ENCODE data around the gene SCAMP4. TPM values are rescaled to one million over a fixed set of nuclear protein-coding genes. Genes with fewer than 3 reads are reported as not detected.

Gene SCAMP4
- total RNA-seq, 1 experiment from 2014 or later = 81.3 TPM

DNA sequence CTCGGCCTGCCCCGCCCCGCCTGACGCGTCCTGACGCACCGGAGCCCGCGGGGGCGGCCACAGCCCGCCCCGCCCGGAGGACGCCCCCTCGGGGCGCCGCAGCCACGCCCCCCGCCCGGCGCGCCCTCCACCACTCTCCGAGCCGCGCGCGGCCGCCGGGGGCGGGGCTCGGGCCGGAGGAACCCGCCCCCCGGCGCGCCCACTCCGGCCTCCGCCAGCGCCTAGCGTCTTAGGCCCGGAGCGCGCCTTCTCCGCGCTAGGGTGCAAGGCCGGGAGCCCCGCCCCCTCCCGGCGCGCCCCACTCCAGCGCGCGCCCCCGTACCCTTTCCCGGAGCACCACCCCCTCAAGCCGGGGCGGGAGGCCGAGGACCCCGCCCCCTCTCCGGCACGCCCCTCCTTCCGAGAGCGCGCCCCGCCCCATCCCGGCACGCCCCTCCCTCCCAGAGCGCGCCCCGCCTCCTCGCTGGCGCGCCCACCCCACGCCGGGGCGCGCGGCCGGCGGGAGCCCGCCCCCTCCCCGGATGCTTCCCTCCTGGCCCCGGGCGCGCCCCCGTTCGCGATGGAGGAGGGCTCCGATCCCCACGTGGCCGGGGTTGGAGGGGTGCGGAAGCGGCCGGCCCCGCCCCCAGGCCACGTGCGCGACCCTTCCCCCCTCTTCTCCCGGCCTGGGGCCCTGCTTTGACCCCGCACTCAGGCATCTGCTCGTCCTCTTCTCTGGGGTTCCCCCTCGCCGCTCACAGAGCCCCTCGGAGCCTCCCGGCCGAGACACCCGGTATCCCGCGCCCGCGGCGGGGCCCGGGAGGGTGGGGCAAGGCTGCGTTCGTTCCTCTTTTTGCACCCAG lies 41.3 kb upstream of the SCAMP4 start:
- Mint-ChIP-seq H3K27me3 (ENCODE audit: low read depth) (peaks cover 11% of the 10 kb centered on the region), H3K27ac (no peak overlapping the region), H3K36me3 (no peaks in the 10 kb centered on the region), H3K4me1 (peaks cover 18% of the 10 kb centered on the region), H3K4me3 (peak overlapping the region; percentile 68), H3K9me3 (no peaks in the 10 kb centered on the region)
- ATAC-seq = peak; percentile 68
- ChIA-PET POLR2A (interaction anchor here (0.6 to 2.5 kb wide), 5 partner anchors 9 to 34 kb away, joined by 3 to 15 read pairs (median 4); no protein-coding TSS in a partner anchor), CTCF (interaction anchor here (0.6 to 3.0 kb wide), 20 partner anchors 9 to 455 kb away, joined by 3 to 48 read pairs (median 4); partner anchors contain the start of genes ABHD17A, ADAT3 and SCAMP4)
- DNase-seq (ENCODE audit: low spot score) = peak; percentile 94
- peak; percentile 41; the same call in 1 of the 2 replicates for TF ChIP-seq MYBL2 (CRISPR knock-in tag; IDR thresholded peaks at IDR 0.05)
- TF ChIP-seq TEAD1 (CRISPR knock-in tag; IDR thresholded peaks at IDR 0.05) = peak; percentile 84
- 0 out of 2 replicates have a peak, but pooled peaks have one; percentile 36 for TF ChIP-seq SMAD3 (CRISPR knock-in tag; IDR thresholded peaks at IDR 0.05; ENCODE audit: borderline replicate concordance)
- 0 out of 2 replicates have a peak, but pooled peaks have one; percentile 29 for TF ChIP-seq FOXP1 (CRISPR knock-in tag; IDR thresholded peaks at IDR 0.05; ENCODE audit: borderline replicate concordance)
- TF ChIP-seq MAX (CRISPR knock-in tag; IDR thresholded peaks at IDR 0.05) = peak; percentile 96
- 0 out of 2 replicates have a peak, but pooled peaks have one; percentile 26 for TF ChIP-seq CBFB (CRISPR knock-in tag; IDR thresholded peaks at IDR 0.05; ENCODE audit: low read depth)
- TF ChIP-seq FOXK1 (CRISPR knock-in tag; IDR thresholded peaks at IDR 0.05) = peak; percentile 79
- TF ChIP-seq GABPB1 (CRISPR knock-in tag; IDR thresholded peaks at IDR 0.05) = no peak
- no peak for TF ChIP-seq ZNF138 (CRISPR knock-in tag; conservative IDR thresholded peaks at IDR 0.05)
- TF ChIP-seq ZNF263 (CRISPR knock-in tag; IDR thresholded peaks at IDR 0.05; ENCODE audit: low read depth) = no peak
- TF ChIP-seq TCF7 (CRISPR knock-in tag; IDR thresholded peaks at IDR 0.05; ENCODE audit: low read depth) = 0 out of 2 replicates have a peak, but pooled peaks have one; percentile 3
- no peak for TF ChIP-seq ERG (CRISPR knock-in tag; IDR thresholded peaks at IDR 0.05)
- TF ChIP-seq RELA (CRISPR knock-in tag; IDR thresholded peaks at IDR 0.05; ENCODE audit: borderline replicate concordance) = no peak
- TF ChIP-seq, protein P1, sequence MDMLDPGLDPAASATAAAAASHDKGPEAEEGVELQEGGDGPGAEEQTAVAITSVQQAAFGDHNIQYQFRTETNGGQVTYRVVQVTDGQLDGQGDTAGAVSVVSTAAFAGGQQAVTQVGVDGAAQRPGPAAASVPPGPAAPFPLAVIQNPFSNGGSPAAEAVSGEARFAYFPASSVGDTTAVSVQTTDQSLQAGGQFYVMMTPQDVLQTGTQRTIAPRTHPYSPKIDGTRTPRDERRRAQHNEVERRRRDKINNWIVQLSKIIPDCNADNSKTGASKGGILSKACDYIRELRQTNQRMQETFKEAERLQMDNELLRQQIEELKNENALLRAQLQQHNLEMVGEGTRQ (CRISPR knock-in tag; IDR thresholded peaks at IDR 0.05) = peak; percentile 93
- no peak for TF ChIP-seq ZNF317 (CRISPR knock-in tag; IDR thresholded peaks at IDR 0.05; ENCODE audit: borderline replicate concordance, low read depth)
- TF ChIP-seq, protein P2, sequence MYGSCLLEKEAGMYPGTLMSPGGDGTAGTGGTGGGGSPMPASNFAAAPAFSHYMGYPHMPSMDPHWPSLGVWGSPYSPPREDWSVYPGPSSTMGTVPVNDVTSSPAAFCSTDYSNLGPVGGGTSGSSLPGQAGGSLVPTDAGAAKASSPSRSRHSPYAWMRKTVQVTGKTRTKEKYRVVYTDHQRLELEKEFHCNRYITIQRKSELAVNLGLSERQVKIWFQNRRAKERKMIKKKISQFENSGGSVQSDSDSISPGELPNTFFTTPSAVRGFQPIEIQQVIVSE (CRISPR knock-in tag; IDR thresholded peaks at IDR 0.05; ENCODE audit: borderline replicate concordance) = no peak
- TF ChIP-seq ZNF232 (CRISPR knock-in tag; IDR thresholded peaks at IDR 0.05) = 0 out of 2 replicates have a peak, but pooled peaks have one; percentile 66
- TF ChIP-seq ZSCAN18 (CRISPR knock-in tag; IDR thresholded peaks at IDR 0.05) = no peak
- TF ChIP-seq NFATC4 (CRISPR knock-in tag; IDR thresholded peaks at IDR 0.05) = no peak
- TF ChIP-seq OVOL2 (CRISPR knock-in tag; IDR thresholded peaks at IDR 0.05; ENCODE audit: borderline replicate concordance) = no peak
- no peak for TF ChIP-seq HMGA2 (CRISPR knock-in tag; IDR thresholded peaks at IDR 0.05)
- no peak for TF ChIP-seq ESRRA (CRISPR knock-in tag; IDR thresholded peaks at IDR 0.05; ENCODE audit: borderline replicate concordance)
- TF ChIP-seq, protein P3, sequence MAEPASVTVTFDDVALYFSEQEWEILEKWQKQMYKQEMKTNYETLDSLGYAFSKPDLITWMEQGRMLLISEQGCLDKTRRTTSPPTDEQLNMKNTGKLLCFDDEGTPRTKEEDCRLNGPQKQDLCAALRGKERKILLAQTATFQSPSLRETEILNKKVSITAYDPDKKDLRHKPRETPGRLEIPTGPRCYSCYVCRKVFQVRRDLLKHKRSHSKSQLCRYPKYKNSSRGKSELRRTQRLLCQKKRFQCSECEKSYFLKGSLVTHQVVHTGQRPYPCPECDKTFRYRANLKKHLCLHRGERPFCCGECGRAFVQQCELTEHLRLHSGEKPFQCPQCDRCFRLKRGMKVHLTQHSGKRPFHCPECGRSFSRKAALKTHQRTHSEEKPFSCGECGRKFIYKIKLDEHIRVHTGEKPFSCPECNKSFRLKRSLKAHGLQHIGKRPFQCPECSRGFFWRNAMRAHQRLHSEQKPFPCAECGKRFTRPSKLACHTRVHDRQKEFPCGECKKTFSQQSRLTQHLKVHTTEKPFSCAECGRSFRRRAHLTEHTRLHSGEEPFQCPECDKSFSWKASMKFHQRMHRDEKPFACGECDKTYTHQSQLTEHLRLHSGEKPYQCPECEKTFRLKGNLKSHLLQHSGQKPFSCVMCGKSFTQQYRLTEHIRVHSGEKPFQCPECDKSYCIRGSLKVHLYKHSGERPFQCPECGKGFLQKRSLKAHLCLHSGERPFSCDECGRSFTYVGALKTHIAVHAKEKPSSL (CRISPR knock-in tag; conservative IDR thresholded peaks at IDR 0.05) = no peak
- TF ChIP-seq STAT6 (CRISPR knock-in tag; conservative IDR thresholded peaks at IDR 0.05; ENCODE audit: low read depth) = no peak
- TF ChIP-seq TEAD4 (CRISPR knock-in tag; IDR thresholded peaks at IDR 0.05) = 0 out of 2 replicates have a peak, but pooled peaks have one; percentile 20
